Measurements from ENCODE around the gene CD4.

- TF ChIP-seq, protein P1, sequence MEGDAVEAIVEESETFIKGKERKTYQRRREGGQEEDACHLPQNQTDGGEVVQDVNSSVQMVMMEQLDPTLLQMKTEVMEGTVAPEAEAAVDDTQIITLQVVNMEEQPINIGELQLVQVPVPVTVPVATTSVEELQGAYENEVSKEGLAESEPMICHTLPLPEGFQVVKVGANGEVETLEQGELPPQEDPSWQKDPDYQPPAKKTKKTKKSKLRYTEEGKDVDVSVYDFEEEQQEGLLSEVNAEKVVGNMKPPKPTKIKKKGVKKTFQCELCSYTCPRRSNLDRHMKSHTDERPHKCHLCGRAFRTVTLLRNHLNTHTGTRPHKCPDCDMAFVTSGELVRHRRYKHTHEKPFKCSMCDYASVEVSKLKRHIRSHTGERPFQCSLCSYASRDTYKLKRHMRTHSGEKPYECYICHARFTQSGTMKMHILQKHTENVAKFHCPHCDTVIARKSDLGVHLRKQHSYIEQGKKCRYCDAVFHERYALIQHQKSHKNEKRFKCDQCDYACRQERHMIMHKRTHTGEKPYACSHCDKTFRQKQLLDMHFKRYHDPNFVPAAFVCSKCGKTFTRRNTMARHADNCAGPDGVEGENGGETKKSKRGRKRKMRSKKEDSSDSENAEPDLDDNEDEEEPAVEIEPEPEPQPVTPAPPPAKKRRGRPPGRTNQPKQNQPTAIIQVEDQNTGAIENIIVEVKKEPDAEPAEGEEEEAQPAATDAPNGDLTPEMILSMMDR (IDR thresholded peaks at IDR 0.05; ENCODE audit: low read depth, low read length, missing input control): no peak
- no peak for TF ChIP-seq FOXA1 (IDR thresholded peaks at IDR 0.05)
- TF ChIP-seq HNF4G (IDR thresholded peaks at IDR 0.05): no peak
- TF ChIP-seq, protein P2, sequence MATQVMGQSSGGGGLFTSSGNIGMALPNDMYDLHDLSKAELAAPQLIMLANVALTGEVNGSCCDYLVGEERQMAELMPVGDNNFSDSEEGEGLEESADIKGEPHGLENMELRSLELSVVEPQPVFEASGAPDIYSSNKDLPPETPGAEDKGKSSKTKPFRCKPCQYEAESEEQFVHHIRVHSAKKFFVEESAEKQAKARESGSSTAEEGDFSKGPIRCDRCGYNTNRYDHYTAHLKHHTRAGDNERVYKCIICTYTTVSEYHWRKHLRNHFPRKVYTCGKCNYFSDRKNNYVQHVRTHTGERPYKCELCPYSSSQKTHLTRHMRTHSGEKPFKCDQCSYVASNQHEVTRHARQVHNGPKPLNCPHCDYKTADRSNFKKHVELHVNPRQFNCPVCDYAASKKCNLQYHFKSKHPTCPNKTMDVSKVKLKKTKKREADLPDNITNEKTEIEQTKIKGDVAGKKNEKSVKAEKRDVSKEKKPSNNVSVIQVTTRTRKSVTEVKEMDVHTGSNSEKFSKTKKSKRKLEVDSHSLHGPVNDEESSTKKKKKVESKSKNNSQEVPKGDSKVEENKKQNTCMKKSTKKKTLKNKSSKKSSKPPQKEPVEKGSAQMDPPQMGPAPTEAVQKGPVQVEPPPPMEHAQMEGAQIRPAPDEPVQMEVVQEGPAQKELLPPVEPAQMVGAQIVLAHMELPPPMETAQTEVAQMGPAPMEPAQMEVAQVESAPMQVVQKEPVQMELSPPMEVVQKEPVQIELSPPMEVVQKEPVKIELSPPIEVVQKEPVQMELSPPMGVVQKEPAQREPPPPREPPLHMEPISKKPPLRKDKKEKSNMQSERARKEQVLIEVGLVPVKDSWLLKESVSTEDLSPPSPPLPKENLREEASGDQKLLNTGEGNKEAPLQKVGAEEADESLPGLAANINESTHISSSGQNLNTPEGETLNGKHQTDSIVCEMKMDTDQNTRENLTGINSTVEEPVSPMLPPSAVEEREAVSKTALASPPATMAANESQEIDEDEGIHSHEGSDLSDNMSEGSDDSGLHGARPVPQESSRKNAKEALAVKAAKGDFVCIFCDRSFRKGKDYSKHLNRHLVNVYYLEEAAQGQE (IDR thresholded peaks at IDR 0.05): no peak
- no peak for TF ChIP-seq ZBTB33 (IDR thresholded peaks at IDR 0.05)
- TF ChIP-seq, protein P3, sequence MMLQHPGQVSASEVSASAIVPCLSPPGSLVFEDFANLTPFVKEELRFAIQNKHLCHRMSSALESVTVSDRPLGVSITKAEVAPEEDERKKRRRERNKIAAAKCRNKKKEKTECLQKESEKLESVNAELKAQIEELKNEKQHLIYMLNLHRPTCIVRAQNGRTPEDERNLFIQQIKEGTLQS (IDR thresholded peaks at IDR 0.05): no peak
- TF ChIP-seq GABPA (IDR thresholded peaks at IDR 0.05 in 1 of 2, conservative IDR thresholded peaks at IDR 0.05 in 1 of 2): no peak
- TF ChIP-seq RAD21 (IDR thresholded peaks at IDR 0.05): no peak
- TF ChIP-seq, protein P4, sequence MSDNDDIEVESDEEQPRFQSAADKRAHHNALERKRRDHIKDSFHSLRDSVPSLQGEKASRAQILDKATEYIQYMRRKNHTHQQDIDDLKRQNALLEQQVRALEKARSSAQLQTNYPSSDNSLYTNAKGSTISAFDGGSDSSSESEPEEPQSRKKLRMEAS (IDR thresholded peaks at IDR 0.05): no peak
- no peak for TF ChIP-seq TAF1 (conservative IDR thresholded peaks at IDR 0.05)
- TF ChIP-seq EGR1 (IDR thresholded peaks at IDR 0.05; ENCODE audit: low read depth in 2 of 2): no peak
- TF ChIP-seq RXRA (IDR thresholded peaks at IDR 0.05): no peak
- TF ChIP-seq FOXA2 (IDR thresholded peaks at IDR 0.05): no peak
- no peak for TF ChIP-seq SP1 (IDR thresholded peaks at IDR 0.05)
Measured at GRCh38 chr12:6747216-6747615, 42.1 kb upstream of the CD4 start.

All from liver (tissue), 3 donors.